AG09309 (cell line): Measurements from ENCODE around the gene MAD1L1.

Experiments used
- DNase-seq: peaks from one replicate; pipeline ENCODE4 v3.0.0-alpha.2; 2010; ENCODE audit warnings: low read depth
- H3K4me3 ChIP-seq: 2 replicates; pipeline ENCODE4 v1.5.1; 2011; ENCODE audit warnings: mild to moderate bottlenecking, low read depth, low read length, moderate library complexity; ENCODE audit not compliant: control insufficient read depth
- CTCF ChIP-seq: IDR thresholded peaks from 2 replicates; pipeline ENCODE4 v1.5.1; 2011; ENCODE audit warnings: mild to moderate bottlenecking, low read depth, low read length, inconsistent platforms; ENCODE audit not compliant: insufficient read depth, control insufficient read depth; ENCODE audit errors: missing control alignments

MAD1L1 gene

GRCh38 chr7:2255145-2256139, 22.7 kb upstream of the MAD1L1 start:
- TF ChIP-seq CTCF: no peak
- H3K4me3 ChIP-seq: no peak overlapping the region
- DNase-seq: no peak

GRCh38 chr7:2254429-2255144, 21.8 kb upstream of the MAD1L1 start:
- no peak for TF ChIP-seq CTCF
- no peak overlapping the region for H3K4me3 ChIP-seq
- no peak for DNase-seq

- no peak overlapping the region for H3K4me3 ChIP-seq
- no peak for DNase-seq
Measured at GRCh38 chr7:2253525-2254244, 20.9 kb upstream of the MAD1L1 start.

GRCh38 chr7:2253021-2253420, 20.3 kb upstream of the MAD1L1 start:
- no peak overlapping the region for H3K4me3 ChIP-seq
- DNase-seq: no peak
- no peak for TF ChIP-seq CTCF

More at GRCh38 chr7:2253525-2254244, 20.9 kb upstream of the MAD1L1 start:
- TF ChIP-seq CTCF: no peak

GRCh38 chr7:2251841-2252771, 19.4 kb upstream of the MAD1L1 start:
- H3K4me3 ChIP-seq: no peak overlapping the region
- no peak for TF ChIP-seq CTCF
- DNase-seq: no peak
